LNCAP (cell line): ENCODE results near the gene GRB2.
A peak's percentile ranks its signal among the peaks of the same experiment; 100 is the strongest.

ENCODE experiments used
- TF ChIP-seq, protein P1 (sequence below): fragments of 450-650 bp; IDR thresholded peaks from 2 replicates; pipeline ENCODE4 v1.5.1; 2017; ENCODE audit warnings: mild to moderate bottlenecking

The GRB2 gene

DNA sequence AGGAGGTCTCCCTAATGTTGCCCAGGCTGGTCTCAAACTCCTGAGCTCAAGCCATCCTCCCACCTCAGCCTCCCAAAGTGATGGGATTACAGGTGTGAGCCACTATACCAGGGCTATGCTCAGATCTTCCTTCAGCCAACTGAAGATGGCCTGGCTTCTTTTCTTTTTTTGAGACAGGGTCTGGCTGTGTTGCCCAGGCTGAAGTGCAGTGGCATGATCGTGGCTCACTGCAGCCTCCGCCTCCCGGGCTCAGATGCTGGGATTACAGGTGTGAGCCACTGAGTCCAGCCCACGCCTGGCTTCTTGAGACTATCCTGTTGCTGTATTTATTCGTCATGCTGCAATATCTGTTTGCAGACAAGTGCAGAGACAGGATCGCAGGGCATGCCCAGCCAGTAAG, 120.4 kb downstream of the GRB2 start:
- TF ChIP-seq, protein P1, sequence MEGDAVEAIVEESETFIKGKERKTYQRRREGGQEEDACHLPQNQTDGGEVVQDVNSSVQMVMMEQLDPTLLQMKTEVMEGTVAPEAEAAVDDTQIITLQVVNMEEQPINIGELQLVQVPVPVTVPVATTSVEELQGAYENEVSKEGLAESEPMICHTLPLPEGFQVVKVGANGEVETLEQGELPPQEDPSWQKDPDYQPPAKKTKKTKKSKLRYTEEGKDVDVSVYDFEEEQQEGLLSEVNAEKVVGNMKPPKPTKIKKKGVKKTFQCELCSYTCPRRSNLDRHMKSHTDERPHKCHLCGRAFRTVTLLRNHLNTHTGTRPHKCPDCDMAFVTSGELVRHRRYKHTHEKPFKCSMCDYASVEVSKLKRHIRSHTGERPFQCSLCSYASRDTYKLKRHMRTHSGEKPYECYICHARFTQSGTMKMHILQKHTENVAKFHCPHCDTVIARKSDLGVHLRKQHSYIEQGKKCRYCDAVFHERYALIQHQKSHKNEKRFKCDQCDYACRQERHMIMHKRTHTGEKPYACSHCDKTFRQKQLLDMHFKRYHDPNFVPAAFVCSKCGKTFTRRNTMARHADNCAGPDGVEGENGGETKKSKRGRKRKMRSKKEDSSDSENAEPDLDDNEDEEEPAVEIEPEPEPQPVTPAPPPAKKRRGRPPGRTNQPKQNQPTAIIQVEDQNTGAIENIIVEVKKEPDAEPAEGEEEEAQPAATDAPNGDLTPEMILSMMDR, result no peak

DNA sequence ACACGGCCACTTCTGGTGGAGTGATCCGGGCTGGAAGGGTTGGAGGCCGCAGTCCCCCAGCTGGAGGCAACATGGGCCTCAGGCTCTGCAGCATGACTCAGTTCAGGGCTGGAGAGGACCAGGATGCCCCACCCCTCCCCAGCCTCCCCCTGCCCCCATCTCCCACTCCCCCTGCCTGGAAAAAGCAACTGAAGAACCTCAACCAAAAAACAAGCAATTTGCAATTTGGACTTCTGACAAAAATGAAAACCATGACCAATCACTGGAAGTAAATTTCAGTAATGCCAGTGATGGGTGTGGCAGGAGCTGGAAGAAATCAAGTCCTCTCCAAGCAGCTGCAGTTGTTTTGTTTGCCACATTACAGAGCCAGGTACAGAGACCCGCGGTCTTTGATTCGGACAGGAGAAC, 127.8 kb downstream of the GRB2 start:
- TF ChIP-seq, protein P1, result no peak

DNA sequence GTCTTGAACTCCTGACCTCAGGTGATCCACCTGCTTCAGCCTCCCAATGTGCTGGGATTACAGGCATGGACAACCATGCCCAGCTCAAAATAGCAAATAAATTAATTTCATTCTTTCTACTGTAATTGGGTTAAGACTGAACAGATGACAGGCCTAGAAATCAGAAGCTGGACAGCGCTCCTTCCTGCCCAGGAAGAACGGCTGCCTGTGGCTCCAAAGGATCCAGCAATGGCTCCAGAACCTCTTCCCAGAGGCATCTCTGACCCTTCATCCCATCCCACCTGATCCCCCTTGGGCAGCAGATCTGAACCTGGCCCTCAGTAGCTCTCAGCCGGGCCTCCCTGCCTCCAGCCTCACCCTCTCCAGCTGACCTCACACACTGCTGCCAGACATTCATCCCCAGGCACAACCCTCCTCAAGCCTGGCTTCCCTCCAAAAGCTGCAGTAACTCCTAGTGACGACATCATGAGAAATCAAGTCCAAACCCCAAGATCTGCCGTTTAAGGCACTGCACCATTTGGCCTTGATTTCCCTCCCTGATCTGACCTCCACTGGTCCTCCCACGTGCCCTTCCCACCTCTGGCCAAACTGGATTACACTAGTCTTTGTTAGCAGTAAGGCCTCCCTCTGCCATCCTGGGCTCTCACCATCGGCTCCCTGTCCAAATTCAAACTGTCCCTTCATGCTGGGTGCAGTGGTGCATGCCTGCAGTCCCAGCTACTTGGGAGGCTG, 131.3 kb downstream of the GRB2 start:
- TF ChIP-seq, protein P1, result no peak

DNA sequence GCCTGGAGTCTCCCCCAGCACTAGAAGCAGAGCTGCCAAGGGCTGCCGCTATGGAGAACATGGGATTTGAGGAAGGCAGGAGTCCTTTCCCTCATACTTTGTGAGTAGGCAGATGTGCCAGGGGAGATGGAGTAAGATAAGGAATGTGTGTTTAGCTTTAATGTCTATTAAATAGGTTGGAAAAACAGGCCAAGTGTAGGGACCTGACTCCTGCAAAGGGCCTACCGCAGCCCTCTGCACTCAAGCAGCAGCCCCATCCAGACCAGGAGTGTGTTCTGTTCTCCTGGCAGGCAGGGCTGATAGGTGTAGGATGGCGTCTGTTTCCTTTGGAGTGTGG, 132.7 kb downstream of the GRB2 start:
- TF ChIP-seq, protein P1, result no peak

DNA sequence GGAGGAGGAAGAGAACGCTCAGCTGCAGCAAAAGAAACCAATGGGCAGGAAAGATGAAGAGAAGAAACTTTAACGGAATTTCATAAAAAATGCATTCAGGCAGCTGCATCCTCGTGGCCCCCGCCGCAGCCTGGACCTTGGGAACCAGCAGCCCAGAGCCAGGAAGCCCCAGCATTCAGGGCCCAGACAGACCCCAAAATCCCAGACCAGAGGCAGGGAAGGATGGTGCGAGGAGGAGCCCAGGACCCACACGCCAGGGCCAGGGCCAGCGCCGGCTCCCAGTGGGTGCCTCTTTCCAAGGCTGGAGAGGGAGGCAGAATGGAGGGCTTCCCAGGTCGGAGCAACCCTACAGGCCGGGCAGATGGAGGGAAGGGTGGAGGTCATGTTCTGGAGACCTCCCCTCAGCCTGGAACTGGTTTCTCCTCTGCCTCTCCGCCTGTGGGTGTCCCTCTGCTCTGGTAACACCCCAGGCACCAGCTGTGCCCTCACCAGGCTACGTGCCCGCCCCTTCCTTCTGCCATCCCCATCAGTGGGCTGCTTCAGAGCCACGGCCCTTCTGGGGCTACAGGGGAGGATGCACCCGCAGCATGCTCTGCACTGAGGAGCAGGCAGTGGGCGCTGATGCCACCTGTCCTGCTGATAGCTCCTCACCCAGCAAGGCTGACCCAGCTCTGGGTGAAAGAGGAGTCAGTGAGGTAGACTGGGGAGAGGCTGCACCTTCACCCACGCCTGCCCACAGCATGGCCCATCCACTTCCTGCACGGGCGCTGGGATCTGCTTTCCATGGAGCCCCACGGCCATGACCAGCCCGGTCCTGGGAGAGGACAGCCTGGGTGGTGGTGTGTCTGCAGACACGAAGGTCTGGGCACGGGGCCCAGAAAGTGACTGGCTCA, 133.3 kb downstream of the GRB2 start:
- TF ChIP-seq, protein P1, result no peak

DNA sequence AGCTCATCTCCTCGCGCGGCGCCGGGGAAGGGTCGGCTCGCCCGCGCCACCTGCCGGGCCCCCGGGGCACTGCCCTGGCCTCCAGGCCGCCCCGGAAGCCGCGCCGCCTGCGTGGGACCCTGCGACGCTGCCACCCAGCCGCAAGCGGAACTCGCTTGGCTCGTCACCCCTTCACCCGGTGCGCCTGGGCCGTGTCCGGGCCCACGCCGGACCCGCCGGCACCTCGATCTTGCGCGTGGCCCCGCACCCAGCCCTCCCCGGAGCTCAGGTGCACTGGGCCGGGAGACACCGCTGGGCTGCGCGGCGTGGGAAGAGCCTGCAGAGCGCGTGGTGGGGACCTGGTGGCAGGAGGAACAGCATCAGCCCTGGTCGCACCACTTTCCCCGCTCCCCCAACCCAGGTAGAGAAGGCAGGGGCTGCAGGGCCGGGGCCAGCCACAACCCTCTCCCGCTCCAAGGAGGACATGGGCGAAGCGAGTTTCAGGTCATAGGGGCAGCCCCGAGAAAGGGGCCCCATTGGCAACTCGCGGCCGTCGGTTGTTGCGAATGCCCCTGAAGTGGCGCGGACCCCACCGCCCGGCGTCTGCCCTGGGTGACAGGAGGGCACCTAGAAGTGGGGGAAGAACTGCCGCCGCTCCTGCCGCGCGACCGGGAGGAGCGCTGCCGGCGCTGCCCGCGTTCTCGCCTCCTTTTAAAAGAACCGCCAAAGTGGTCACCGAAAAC, 134.1 kb downstream of the GRB2 start:
- TF ChIP-seq, protein P1, result peak; percentile 92

DNA sequence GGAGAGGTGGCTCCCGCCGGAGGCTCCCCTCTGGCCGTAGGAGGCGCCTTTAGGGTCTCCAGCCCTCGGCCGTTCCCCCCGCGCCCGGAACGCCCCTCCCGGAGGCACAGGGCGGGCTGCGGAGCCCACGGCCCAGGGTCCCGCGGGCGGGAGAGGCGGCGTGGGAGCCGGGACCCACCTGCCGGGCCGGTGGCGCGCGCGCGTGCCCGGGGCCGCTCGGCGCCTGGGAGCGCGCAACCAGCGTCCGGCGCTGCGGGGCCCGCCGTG, 134.6 kb downstream of the GRB2 start, which contains the start of gene MIF4GD:
Gene MIF4GD, minus strand, starts transcription at position 266 of the 267 bp plus-strand sequence. CDS start 1,036 bp downstream, outside the sequence.
- TF ChIP-seq, protein P1, result no peak
